HL-60 (cell line): ENCODE results near the gene CLDN16.

ENCODE experiments used
- GABPA ChIP-seq: IDR thresholded peaks from 2 replicates; pipeline ENCODE4 v1.6.1; 2012; ENCODE audit warnings: low read depth
- POLR2AphosphoS5 ChIP-seq: IDR thresholded peaks from 2 replicates; pipeline ENCODE4 v1.6.1; 2012; ENCODE audit warnings: low read depth
- REST ChIP-seq: IDR thresholded peaks from 2 replicates; pipeline ENCODE4 v1.6.1; 2012; ENCODE audit warnings: low read depth; ENCODE audit not compliant: insufficient replicate concordance
- SPI1 ChIP-seq: IDR thresholded peaks from 2 replicates; pipeline ENCODE4 v1.6.1; 2012; ENCODE audit warnings: low read depth, mild to moderate bottlenecking, borderline replicate concordance
- TF ChIP-seq, protein P1 (sequence below): IDR thresholded peaks from one replicate; pipeline ENCODE4 v1.5.1; 2011; ENCODE audit warnings: low read length, control low read depth, inconsistent platforms; ENCODE audit not compliant: insufficient read depth

- TF ChIP-seq POLR2AphosphoS5 (no peak), SPI1 (no peak), REST (no peak), GABPA (no peak)
- TF ChIP-seq, protein P1, sequence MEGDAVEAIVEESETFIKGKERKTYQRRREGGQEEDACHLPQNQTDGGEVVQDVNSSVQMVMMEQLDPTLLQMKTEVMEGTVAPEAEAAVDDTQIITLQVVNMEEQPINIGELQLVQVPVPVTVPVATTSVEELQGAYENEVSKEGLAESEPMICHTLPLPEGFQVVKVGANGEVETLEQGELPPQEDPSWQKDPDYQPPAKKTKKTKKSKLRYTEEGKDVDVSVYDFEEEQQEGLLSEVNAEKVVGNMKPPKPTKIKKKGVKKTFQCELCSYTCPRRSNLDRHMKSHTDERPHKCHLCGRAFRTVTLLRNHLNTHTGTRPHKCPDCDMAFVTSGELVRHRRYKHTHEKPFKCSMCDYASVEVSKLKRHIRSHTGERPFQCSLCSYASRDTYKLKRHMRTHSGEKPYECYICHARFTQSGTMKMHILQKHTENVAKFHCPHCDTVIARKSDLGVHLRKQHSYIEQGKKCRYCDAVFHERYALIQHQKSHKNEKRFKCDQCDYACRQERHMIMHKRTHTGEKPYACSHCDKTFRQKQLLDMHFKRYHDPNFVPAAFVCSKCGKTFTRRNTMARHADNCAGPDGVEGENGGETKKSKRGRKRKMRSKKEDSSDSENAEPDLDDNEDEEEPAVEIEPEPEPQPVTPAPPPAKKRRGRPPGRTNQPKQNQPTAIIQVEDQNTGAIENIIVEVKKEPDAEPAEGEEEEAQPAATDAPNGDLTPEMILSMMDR: no peak
These were observed 31.7 kb upstream of the CLDN16 start for GRCh38 chr3:190356246-190356645.
